ENCODE data around the gene GOLGA6L10.
"Not testable (repeated sequence)": the region's sequence is repeated elsewhere in the genome, so short reads cannot be mapped to it uniquely, and the experiment has no call there.

The GOLGA6L10 gene

DNA sequence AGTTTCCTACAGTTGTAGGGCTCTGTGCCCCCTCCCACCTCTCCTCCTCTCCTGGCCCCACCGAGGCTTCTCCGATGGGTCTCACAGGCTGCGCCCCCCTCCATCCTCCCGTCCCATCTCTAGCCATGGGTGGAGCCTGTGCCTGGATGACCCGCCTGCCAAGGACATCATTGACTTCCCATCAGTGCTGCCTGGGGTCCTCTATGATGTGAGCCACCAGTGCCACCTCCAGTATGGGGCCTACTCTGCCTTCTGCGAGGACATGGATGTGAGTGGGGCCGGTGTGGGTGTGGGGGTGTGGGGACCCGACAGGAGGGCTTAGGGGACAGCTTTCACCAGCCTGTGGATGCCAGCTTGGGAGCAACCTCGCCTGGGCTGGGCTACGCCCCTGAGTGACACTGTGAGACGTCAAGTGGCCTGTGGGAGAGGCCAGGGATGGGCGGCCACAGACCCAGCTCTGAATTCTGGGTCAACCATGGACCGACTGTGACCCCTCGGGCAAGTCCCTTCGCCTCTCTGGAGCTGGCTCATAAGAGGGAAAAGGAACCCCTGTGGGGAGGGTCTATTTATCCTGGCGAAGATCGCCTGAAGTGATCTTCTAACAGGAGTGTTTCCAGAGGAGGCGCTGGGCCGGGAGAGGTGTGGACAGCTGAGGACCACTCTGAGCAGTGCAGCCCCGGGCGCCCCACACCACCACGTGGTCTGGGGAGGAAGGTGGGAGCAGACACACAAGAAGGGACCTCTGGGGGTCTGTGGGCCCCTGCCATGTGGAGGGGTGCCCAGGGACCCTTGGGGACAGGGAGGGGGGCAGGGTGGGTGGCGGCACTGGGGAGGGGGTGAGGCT, 32.8 kb downstream of the GOLGA6L10 start:
- DNase-seq, result not testable (repeated sequence)

DNA sequence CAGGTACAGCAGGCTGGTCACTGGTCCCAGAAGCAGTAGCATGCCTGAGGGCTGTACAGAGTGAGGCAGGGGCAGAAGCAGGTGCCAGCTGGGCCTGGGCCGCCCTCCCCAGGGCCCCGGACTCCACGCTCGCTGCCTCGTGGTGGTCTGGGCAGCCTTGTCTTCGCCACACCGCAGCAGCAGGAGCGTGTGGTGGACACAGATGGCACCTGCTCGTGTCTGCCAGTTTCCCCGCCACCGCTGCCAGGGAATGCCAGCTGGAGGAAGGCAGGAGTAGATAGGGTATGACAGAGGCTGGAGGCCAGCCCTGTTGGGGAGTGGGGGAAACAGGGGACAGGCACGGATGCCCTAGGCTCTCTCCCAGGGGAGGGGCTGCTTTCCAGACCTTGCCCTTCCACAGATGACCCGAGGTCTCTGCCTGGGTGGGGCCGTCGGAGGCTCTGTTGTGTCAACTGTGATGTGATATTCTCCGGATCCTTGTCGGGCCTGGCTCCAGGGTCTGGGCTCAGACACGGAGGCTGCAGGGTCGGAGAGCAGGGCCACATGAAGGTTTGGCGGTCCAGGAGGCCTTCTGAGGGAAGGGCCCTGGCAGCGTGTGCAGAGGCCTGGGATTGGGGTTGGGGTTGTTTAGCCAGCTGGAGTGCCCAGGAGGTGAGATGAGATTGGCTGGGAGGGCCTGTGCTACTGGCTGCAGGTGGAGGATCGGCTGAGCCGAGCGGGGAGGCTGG, 33.6 kb downstream of the GOLGA6L10 start:
- DNase-seq, result no peak

DNA sequence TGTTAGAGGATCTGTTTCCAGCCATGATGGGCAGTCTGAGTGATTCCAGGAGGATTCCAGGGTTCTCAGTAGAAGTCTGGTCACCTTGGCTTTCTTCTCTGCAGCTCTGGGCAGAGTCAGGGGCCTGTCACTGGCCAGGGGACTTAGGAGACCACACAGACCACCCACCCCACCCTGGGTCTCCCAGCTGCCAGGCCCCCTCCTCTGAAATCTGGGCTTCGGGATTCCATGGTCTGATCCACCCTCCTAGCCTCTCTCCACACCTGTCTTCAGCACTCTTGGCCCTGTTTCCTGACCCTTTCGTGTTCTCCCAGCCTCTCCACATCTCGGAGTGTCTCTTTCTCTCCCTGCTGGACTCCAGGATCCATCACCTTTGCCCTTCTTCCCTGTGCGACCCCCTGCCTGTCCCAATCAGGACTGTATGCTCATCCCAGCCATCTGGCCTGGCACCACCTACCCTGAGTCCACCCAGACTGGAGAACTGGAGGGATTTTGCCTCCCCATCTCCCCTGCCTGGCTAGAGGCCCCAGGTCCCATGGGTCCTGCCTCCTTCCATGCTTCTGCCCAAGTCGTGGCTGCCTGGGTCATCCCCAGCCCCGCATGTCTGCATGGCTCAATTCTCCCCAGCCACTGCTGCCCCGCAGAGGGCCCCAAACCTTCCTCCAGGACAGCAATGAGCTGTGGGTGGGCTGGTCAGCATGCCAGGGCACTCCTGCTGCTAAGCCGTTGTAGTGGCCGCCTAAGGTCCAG, 34.3 kb downstream of the GOLGA6L10 start:
- DNase-seq, result no peak

DNA sequence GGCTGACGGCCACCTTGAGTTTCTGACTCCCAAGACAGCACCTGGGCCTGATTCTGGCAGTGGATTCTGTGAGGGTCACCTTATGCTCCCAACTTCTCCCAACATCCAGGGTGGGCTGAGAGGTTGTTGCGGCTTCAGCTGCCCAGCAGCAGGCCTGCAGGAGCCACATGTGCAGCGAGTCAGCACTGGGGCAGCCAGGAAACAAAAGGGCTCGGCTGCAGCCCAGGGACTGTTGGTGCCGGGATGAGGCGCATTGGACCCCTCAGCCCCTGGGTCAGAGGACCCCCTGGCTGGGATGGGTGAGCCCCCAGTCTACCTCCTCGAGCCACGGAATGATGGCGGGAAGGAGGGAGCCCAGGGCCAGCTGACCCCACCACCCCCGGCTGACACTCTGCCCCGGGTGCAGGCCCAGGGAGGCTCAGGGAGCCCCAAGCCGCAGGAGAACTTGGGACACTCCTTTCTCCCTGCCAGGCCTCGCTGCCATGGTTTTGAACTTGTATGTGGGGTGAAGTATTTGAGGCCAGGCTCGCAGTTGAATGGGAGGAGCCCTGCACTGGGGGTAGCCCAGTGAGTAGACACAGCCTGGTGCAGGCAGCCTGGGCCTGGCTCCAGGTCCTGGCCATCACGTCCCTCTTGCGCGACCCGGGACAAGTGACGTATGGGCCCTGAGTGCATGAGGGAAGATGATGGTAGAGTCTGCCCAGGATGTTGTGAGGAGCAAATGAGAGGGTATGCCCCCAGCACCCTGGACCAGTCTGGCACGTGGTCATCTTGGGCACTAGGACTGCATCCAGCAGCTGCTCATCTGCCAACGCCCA, 35.1 kb downstream of the GOLGA6L10 start:
- DNase-seq, result not testable (repeated sequence)

DNA sequence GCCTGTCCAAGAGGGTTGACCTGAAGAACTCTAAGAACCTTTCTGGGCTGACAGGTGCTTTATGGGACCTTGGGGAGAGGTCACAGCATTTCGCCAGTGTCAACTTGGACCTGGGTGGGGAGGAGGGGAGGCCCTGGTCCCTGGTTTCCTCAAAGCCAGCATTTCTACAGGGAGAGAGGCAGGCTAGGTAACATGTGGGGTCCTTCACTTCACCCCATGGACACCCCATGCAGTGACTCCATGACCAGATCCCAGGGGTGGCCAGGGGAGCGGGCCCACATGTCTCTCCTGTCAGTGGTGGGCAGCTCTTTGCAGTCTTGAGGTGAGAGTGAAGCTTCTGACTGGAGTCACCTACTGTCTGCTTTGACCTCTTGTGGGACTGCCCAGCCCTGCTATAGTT, 35.8 kb downstream of the GOLGA6L10 start:
- DNase-seq, result no peak

DNA sequence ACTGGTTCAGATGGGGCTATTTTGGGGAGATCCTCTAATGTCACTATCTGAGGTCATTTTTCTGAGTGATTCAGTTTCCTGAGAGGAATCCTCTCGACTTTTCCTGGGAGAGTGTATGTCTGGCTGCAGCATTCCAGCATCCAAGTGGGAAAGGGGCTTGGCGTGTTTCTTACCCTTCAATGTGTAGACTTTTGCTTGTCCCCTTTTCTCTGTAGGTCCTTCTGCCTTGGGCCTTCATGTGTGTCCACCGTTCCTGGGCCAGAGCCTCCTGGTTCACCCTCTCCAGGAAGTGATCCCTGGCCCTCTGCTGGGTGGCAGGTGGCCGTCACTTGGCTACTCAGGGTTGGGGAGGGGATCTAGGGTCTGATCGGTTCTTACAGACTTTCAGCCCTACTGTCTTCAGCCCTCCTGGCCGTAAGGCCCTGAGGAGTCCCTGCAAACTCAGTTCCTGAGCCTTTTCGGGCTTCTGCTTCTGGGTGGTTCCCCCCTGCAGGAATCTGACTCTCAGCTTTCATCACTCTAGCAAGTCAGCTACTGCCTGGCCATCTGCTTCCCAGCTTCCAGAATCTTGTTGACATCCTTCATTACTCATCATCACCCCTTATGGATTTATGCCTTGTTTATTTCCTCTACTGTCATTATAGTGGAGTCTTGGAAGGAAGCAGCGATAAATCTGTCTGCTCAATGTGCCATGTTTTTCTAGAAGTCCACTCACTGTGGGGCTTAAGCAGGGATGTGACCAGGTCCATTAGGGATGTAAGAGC, 36.5 kb downstream of the GOLGA6L10 start:
- peak; percentile 5 for DNase-seq

DNA sequence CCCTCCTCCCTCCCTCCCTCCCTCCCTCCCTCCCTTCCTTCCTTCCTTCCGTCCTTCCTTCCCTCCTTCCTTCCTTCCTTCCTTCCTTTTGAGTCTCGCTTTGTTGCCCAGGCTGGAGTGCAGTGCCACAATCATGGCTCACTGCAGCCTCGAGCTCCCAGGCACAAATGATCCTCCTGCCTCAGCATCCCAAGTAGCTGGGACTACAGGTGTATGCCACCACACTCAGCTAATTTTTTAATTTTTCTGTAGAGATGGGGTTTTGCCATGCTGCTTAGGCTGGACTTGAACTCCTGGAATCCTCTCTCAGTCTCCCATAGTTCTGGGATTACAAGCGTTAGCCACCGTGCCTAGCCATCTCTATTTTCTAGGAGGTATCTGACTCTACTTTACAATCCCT, 38.0 kb downstream of the GOLGA6L10 start:
- not testable (repeated sequence) for DNase-seq

DNA sequence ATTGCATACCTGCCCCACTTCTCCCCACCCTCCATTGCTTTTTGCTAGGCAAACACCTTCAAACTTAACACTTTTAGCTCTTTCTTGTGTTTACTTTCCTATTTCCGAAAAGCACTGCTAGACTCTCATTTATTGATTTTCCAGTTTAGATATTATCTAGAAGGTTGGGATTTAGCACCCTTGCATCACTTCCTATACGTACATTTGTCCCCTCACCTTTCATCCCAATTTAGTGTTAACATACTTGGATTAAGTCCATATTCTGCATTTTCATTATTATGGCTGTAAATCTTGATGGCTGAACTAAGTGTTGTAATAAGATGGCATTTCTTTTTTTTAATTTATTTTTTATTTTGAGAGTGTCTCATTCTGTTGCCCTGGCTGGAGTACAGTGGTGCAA, 39.5 kb downstream of the GOLGA6L10 start:
- DNase-seq, result no peak

DNA sequence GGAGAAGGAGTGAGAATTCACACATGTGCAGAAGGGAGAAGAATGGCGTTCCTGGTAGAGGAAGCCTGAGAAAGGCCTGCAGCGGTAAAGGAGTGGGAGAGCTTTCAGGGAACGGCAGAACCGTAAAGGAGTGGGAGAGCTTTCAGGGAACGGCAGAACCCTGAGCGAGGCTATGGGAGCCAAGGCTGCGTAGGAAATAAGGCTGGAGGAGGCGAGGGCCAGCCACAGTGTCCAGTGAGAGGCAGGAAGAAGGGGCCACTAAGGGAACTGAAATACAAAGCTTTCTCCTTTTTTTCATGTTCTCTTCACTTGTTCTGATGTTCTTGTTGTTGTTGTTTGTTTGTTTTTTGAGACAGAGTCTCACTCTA, 41.6 kb downstream of the GOLGA6L10 start:
- no peak for DNase-seq

DNA sequence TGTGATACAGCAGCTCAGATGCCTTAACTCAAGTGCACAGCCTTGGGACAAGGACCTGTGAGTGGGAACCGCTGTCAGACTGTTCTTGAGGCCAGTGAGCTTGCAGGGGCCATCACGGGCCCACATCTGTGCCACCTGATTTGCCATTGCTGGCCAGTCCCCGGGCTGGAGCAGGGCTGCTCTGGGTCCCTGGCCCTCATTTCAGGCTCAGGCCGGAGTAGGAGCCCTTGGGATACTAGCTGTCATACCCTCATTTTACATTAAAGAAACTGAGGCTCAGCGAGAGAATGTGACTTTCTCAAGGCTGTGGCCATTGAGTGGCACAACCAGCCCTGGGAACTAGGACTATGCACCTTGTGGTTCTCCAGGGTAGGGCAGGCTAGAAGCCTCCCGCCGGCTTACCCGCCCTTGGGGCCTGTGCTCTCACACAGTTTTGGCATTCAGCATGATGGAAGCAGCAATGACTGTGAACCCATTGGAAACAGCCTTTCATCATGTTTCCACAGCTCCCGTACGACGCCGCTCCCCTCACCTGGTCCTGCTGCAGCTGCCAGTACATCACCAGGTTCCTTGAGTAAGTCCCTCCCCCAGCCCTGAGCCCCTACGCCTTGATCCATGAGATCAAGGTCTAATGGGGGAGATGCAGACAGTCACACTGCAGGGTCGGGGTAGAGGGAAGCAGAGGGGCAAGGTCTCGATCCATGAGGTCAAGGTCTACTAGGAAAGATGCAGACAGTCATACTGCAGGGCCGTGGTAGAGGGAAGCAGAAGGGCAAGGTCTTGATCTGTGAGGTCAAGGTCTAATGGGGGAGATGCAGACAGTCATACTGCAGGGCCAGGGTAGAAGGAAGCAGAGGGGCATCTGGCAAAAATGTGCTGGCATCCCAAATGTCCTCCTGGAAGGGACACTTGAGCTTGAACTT, 42.2 kb downstream of the GOLGA6L10 start:
- no peak for DNase-seq

DNA sequence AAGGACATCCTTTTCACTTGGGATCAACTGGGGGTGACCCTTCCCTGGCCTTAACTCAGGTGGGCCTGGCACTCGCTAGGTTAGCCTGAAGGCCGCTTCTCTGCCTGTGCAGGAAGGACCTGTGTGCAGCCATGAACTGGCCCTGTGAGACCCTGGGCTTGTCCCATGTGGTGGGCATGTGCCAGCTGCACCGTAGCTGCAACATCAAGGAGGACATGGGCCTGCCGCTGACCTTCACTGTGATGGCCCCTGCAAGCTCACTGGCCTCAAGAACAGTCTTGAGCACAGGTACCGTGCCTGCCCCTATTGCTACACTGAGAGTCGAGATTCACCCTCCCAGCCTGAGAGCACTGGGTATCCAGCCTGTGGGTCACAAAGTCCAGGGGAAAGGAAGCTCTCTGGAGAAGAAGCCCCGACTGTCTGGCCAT, 43.6 kb downstream of the GOLGA6L10 start:
- no peak for DNase-seq

DNA sequence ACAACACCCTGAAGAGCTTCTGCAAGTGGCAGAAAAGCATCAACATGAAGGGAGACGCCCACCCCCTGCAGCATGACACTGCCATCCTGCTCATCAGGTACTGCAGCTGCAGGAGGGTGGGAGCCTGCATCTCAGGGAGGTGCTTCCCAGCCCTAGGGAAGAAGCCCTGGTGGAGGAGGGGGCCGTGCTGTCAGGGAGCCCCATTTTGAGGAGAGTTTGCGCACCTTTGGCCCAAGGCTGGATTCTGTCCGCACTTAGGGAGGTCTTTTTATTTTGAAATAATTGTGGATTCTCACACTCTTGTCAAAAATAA, 44.5 kb downstream of the GOLGA6L10 start:
- DNase-seq, result no peak

DNA sequence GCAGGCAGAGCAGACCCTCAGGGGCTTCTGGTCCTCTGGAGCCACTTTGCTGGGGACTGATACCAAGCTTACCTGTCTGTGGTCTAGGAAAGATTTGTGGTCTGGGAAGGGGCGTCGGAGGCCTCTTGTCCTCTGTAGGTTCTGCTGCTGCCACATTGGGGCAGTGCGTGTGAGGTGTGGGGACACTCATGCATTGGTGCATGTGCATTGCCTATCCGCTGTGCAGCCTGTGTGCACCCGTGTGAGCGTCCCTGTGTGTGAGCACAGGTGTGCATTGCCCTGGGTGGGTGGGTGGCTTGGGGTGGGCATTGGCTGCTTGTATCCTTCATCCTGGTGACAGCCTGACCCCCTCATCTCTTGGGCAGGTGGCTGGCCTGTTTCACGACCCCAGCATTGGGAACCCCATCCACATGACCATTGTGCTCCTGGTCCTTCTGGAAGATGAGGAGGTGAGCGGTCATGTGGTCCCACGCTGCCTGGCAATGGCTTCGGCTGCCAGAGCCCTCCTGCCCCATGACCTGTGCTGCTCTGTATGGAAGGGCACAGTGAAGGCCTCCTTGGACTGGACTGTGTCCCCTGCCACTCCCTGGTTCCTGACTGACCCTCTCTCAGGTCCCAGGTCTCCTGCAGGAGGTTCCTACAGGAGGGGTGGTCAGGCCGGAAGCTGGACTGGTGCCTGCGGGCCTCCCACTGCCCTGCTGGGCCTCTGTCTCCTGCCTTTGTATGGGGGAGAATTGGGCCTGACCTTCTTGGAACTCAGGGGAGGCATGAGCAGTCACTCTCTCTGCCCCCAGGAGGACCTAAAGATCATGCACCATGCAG, 45.1 kb downstream of the GOLGA6L10 start:
- DNase-seq, result no peak

DNA sequence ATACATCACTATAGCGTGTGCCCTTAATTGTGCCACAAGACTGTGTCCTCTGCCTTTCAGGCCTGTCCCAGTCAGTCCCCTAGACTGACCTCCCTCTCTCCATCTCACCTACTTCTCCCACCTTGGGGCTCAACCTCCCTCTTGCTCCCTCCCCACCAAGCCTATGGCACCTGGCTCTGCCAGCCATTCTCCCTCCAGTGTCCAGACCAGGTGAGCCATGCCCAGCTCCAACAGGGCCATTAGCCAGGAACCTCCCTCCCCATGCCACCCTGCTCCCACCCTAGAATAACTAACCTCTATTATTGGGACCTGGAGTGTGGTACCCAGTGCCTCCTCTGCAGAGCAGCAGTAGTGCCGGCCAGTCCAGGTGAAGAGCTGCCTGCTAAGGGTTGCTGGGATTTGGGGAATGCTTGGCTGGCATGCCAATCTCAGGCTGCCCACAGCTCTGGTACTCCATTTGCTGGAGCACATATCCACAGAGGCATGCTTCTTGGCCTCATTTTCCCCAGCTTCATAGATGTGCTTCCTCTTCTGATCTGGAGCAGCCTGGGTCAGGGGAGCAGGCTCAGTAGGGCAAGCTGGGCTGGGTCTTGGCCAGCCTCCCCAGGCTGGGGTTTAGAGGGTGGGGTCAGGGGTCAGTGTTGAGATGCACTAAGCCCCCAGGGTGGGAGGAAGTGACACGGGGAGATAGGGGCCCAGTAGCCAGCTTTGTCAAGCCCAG, 47.8 kb downstream of the GOLGA6L10 start:
- DNase-seq, result no peak

DNA sequence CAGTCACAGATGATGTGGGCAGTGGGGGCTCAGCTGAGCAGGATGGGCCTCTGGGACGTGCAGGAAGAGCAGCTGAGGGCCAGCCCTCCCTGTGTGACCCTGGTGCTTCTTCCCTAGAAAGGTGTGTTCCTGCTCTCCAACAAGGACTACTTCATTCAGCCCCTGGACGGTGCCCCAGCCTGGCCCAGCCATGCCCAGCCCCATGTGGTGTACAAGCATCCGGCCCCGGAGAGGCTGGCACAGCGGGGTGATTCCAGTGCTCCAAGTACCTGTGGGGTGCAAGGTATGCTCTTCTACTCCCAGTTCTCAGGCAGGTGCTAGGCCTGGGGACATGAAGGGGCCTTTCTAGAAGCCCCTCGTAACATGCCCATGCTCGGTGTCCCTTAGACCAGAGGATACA, 48.4 kb downstream of the GOLGA6L10 start:
- no peak for DNase-seq

DNA sequence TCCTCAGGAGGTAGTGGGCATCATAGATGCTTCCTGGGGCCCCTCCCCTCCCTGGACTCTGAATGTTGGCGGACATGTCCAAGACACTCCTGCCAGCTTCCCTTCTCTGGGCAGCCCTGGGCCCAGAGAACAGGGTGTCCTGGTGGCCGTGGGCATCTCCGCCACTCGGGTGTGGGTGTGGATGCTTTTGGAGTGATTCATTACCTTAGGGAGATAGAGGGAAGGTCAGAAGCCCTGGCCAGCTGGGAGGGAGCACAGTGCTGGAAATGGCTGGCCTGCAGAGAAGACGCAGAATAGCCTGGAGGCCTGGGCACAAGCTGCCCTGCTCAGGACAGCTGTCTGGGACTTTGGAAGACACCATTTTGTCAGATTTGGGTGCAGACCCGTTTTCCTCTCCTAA, 48.9 kb downstream of the GOLGA6L10 start:
- DNase-seq, result not testable (repeated sequence)

DNA sequence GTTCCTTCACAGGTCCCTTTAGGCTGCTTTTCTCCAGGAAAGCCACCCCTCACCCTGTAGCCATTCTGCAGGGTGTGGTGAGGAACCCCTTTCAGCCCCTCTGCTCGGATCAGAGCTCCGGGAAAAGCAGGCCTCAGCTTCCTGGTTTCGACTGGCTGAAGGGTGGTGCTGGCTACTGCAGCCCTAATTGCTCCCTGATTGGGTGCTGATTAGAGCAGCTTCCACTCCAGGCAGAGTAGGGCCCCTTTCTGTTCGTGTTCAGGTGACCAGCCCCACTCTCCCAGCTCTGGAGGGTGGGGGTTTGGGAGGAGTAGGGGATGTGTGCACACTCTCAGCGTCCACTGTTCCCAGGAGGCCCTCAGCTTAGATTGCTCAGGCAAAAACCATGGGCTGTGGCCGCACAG, 49.8 kb downstream of the GOLGA6L10 start:
- DNase-seq, result not testable (repeated sequence)

DNA sequence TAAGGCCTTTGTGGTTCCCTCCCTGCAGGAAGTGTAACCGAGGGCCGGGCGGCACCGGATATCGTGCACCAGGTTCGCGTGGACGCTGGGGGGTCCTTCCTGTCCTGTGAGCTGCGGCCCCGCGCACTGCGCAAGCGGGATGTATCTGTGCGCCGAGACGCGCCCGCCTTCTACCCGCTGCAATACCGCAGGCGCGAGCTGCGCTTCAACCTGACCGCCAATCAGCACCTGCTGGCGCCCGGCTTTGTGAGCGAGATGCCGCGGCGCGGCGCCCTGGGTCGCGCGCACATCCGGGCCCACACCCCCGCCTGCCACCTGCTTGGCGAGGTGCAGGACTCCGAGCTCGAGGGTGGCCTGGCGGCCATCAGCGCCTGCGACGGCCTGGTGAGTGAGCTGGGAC, 50.8 kb downstream of the GOLGA6L10 start:
- no peak for DNase-seq

DNA sequence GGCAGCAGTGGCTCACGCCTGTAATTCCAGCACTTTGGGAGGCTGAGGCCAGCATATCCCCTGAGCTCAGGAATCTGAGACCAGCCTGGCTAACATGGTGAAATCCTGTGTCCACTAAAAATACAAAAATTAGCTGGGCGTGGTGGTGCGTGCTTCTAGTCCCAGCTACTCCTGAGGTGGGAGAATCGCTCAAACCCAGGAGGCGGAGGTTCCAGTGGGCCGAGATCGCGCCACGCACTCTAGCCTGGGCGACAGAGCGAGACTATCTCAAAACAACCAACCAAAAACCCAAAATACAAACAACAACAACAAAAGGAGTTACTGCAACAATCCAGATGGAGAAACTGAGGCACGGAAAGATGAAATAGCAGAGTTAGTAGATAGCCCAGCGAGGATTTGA, 51.2 kb downstream of the GOLGA6L10 start:
- DNase-seq, result no peak
